ENCODE data around the gene P2RX7. TPM values are rescaled to one million over a fixed set of nuclear protein-coding genes. Genes with fewer than 3 reads are reported as not detected.
"Not testable (repeated sequence)": the region's sequence is repeated elsewhere in the genome, so short reads cannot be mapped to it uniquely, and the experiment has no call there.

P2RX7 gene
- total RNA-seq, 2 donors from 2014 or later, result 0.62 to 1.7 TPM

- Histone ChIP-seq H3K27ac (no peak overlapping the region), H3K9me3 (no peaks in the 10 kb centered on the region), H3K27me3 (no peaks in the 10 kb centered on the region), H3K4me1 (peaks cover 12% of the 10 kb centered on the region), H3K4me3 (no peak overlapping the region), H3K9ac (ENCODE audit: low read depth in 2 of 2, low read length in 2 of 2) (no peak overlapping the region), H3K36me3 (no peaks in the 10 kb centered on the region)
- no peak for TF ChIP-seq CTCF (IDR thresholded peaks at IDR 0.05)
- intact Hi-C loops (cut with DNase I), result no loop called here
- DNase-seq, result no peak
Observed at GRCh38 chr12:121224591-121224990, 91.9 kb downstream of the P2RX7 start.

GRCh38 chr12:121226399-121226798, 93.7 kb downstream of the P2RX7 start:
- Histone ChIP-seq H3K9ac (ENCODE audit: low read depth in 2 of 2, low read length in 2 of 2) (peak overlapping the region in 1 of 2 donors; percentile 73), H3K9me3 (no peaks in the 10 kb centered on the region), H3K27ac (no peak overlapping the region), H3K4me1 (peaks cover 12% of the 10 kb centered on the region), H3K4me3 (no peak overlapping the region), H3K36me3 (no peaks in the 10 kb centered on the region), H3K27me3 (no peaks in the 10 kb centered on the region)
- intact Hi-C loops (cut with DNase I), result no loop called here
- no peak for TF ChIP-seq CTCF (IDR thresholded peaks at IDR 0.05)
- no peak for DNase-seq

- Histone ChIP-seq H3K4me1 (peaks cover 12% of the 10 kb centered on the region), H3K9ac (ENCODE audit: low read depth in 2 of 2, low read length in 2 of 2) (peak overlapping the region in 1 of 2 donors; percentile 73), H3K27ac (peak overlapping the region; percentile 84)
- H3K27me3 ChIP-seq; H3K36me3 ChIP-seq; H3K4me3 ChIP-seq; H3K9me3 ChIP-seq; DNase-seq; intact Hi-C loops (cut with DNase I): not testable (repeated sequence)
Observed at GRCh38 chr12:121226871-121227270, 94.2 kb downstream of the P2RX7 start.

GRCh38 chr12:121227294-121227693, 94.6 kb downstream of the P2RX7 start:
- H3K4me1 ChIP-seq, result peaks cover 12% of the 10 kb centered on the region
- no peaks in the 10 kb centered on the region for H3K36me3 ChIP-seq
- intact Hi-C loops (cut with DNase I), result no loop called here
- H3K27me3 ChIP-seq, result no peaks in the 10 kb centered on the region
- TF ChIP-seq CTCF (IDR thresholded peaks at IDR 0.05), result no peak
- H3K9ac ChIP-seq (ENCODE audit: low read depth in 2 of 2, low read length in 2 of 2), result peak overlapping the region; percentile 16 to 73
- H3K9me3 ChIP-seq, result no peaks in the 10 kb centered on the region
- peak overlapping the region; percentile 84 for H3K27ac ChIP-seq
- DNase-seq, result peak; percentile 88
- no peak overlapping the region for H3K4me3 ChIP-seq

GRCh38 chr12:121228919-121229665, 96.4 kb downstream of the P2RX7 start:
- TF ChIP-seq CTCF (IDR thresholded peaks at IDR 0.05), result no peak
- Histone ChIP-seq H3K4me3 (no peak overlapping the region), H3K9ac (ENCODE audit: low read depth in 2 of 2, low read length in 2 of 2) (no peak overlapping the region), H3K4me1 (no peaks in the 10 kb centered on the region), H3K9me3 (no peaks in the 10 kb centered on the region), H3K36me3 (peaks cover 12% of the 10 kb centered on the region), H3K27me3 (no peaks in the 10 kb centered on the region), H3K27ac (no peak overlapping the region)
- intact Hi-C loops (cut with DNase I), result no loop called here
- DNase-seq, result no peak

- H3K27ac ChIP-seq; H3K4me3 ChIP-seq; H3K9me3 ChIP-seq; H3K9ac ChIP-seq (ENCODE audit: low read depth in 2 of 2, low read length in 2 of 2); H3K27me3 ChIP-seq; intact Hi-C loops (cut with DNase I); H3K4me1 ChIP-seq: not testable (repeated sequence)
- peaks cover 12% of the 10 kb centered on the region for H3K36me3 ChIP-seq
- peak; percentile 92 for TF ChIP-seq CTCF (IDR thresholded peaks at IDR 0.05)
- peak; percentile 82 for DNase-seq
Observed at GRCh38 chr12:121229826-121230537, 97.3 kb downstream of the P2RX7 start.

Measured in colonic mucosa (tissue), 4 donors.